Cardiac atrium fibroblast (primary cell): ENCODE data around the gene ZNF222. TPM values are rescaled to one million over a fixed set of nuclear protein-coding genes. Genes with fewer than 3 reads are reported as not detected.

Source experiments
- total RNA-seq: library from RNA; depleted of rRNA; stranded (reverse); fragments of >200 nt; gene quantifications from 2 replicates; pipeline ENCODE4 v1.2.3, GENCODE V29; 2015

The ZNF222 gene
- 3.4 and 3.6 TPM in 2 replicates for total RNA-seq

GRCh38 chr19:44025217-44025936 lies at the start of gene ZNF222:
TSS of gene ZNF222 (plus strand) at chr19:44025379. CDS start at chr19:44025437, 58 bp downstream.

GRCh38 chr19:43983912-43984686 lies 41.1 kb upstream of the ZNF222 start, which contains the start of gene ZNF155:
TSS of gene ZNF155 (plus strand) at chr19:43984188. CDS start at chr19:43988544, 4,356 bp downstream.

GRCh38 chr19:44002566-44003460 lies 22.4 kb upstream of the ZNF222 start, which contains the start of gene ZNF230:
TSS of gene ZNF230 (plus strand) at chr19:44002957. CDS start at chr19:44007079, 4,122 bp downstream.

GRCh38 chr19:44051650-44052402 lies 26.6 kb downstream of the ZNF222 start, which contains the start of gene ZNF223:
TSS of gene ZNF223 (plus strand) at chr19:44052036. CDS start at chr19:44055177, 3,141 bp downstream.

GRCh38 chr19:44071824-44072542 lies 46.8 kb downstream of the ZNF222 start, which contains the start of gene ZNF284:
TSS of gene ZNF284 (plus strand) at chr19:44072159. CDS start at chr19:44076390, 4,231 bp downstream.

Other genes with a start within 250 kb of the ZNF222 start
- not detected in 2 replicates for gene KCNN4, start 244.4 kb upstream of the ZNF222 start, total RNA-seq
- gene LYPD5, start 222.9 kb upstream of the ZNF222 start, total RNA-seq: 3.2 TPM in 1 of 2 replicates, not detected in the other
- gene ZNF283, start 198.1 kb upstream of the ZNF222 start, total RNA-seq: 4.7 and 6.3 TPM in 2 replicates
- 2.7 and 6.0 TPM in 2 replicates for gene ZNF404, start 141.4 kb upstream of the ZNF222 start, total RNA-seq
- gene ZNF45, start 90.1 kb upstream of the ZNF222 start, total RNA-seq: 4.7 and 9.4 TPM in 2 replicates
- gene ZNF221, start 74.2 kb upstream of the ZNF222 start, total RNA-seq: 2.7 and 7.5 TPM in 2 replicates
- 3.2 and 5.3 TPM in 2 replicates for gene ZNF155, start 41.2 kb upstream of the ZNF222 start, total RNA-seq
- gene ZNF230, start 22.4 kb upstream of the ZNF222 start, total RNA-seq: 1.5 and 2.5 TPM in 2 replicates
- gene ZNF223, start 26.7 kb downstream of the ZNF222 start, total RNA-seq: 3.1 and 3.9 TPM in 2 replicates
- gene ZNF284, start 46.8 kb downstream of the ZNF222 start, total RNA-seq: 2.4 and 4.0 TPM in 2 replicates
- gene ZNF224, start 69.0 kb downstream of the ZNF222 start, total RNA-seq: 7.0 and 32.3 TPM in 2 replicates
- 3.4 and 6.3 TPM in 2 replicates for gene ZNF225, start 88.0 kb downstream of the ZNF222 start, total RNA-seq
- 4.2 and 5.3 TPM in 2 replicates for gene ZNF234, start 116.2 kb downstream of the ZNF222 start, total RNA-seq
- 23.7 and 23.8 TPM in 2 replicates for gene ZNF226, start 139.7 kb downstream of the ZNF222 start, total RNA-seq
- gene ZNF227, start 187.2 kb downstream of the ZNF222 start, total RNA-seq: 8.1 and 10.4 TPM in 2 replicates
- not detected in 2 replicates for gene ZNF233, start 234.5 kb downstream of the ZNF222 start, total RNA-seq